HepG2 (cell line): ENCODE data around the gene TALDO1. TPM values are rescaled to one million over a fixed set of nuclear protein-coding genes. Genes with fewer than 3 reads are reported as not detected.
A peak's percentile ranks its signal among the peaks of the same experiment; 100 is the strongest.

Experiments
- ARHGAP35 ChIP-seq: sonication (generic); formaldehyde crosslinking; IDR thresholded peaks from 2 replicates; pipeline ENCODE4 v1.9.0; 2022; ENCODE audit warnings: mild to moderate bottlenecking, inconsistent platforms, moderate library complexity, missing genetic modification reagents, borderline replicate concordance
- ATM ChIP-seq: fragments of 450-650 bp; IDR thresholded peaks from 2 replicates; pipeline ENCODE4 v1.7.1; 2017; ENCODE audit warnings: mild to moderate bottlenecking, borderline replicate concordance
- DMAP1 ChIP-seq: IDR thresholded peaks from 2 replicates; pipeline ENCODE4 v1.6.1; 2016
- KDM2A ChIP-seq: sonication (generic); formaldehyde crosslinking; IDR thresholded peaks from 2 replicates; pipeline ENCODE4 v1.4.0; 2020; ENCODE audit warnings: low read depth, missing genetic modification reagents, borderline replicate concordance
- SRSF9 ChIP-seq: fragments of 200-400 bp; formaldehyde crosslinking; IDR thresholded peaks from 2 replicates; pipeline ENCODE4 v1.6.1; 2018; ENCODE audit warnings: borderline replicate concordance, mild to moderate bottlenecking, low read depth, low read length; ENCODE audit not compliant: insufficient read depth, poor library complexity, severe bottlenecking
- ZFP36 ChIP-seq: fragments of 150-350 bp; IDR thresholded peaks from 2 replicates; pipeline ENCODE4 v1.6.1; 2018; ENCODE audit warnings: borderline replicate concordance, low read length, low read depth; ENCODE audit not compliant: partially characterized antibody
- ZFP37 ChIP-seq: sonication (generic); formaldehyde crosslinking; IDR thresholded peaks from 2 replicates; pipeline ENCODE4 v1.4.0; 2020; ENCODE audit warnings: missing genetic modification reagents, borderline replicate concordance
- ZNF326 ChIP-seq: sonication (generic); formaldehyde crosslinking; IDR thresholded peaks from 2 replicates; pipeline ENCODE4 v1.4.0; 2020; ENCODE audit warnings: missing genetic modification reagents, borderline replicate concordance
- ZNF780A ChIP-seq: sonication (generic); formaldehyde crosslinking; IDR thresholded peaks from 2 replicates; pipeline ENCODE4 v1.8.0; 2022; ENCODE audit warnings: mild to moderate bottlenecking, missing genetic modification reagents, moderate library complexity
- ZNF790 ChIP-seq: sonication (generic); formaldehyde crosslinking; IDR thresholded peaks from 2 replicates; pipeline ENCODE4 v1.8.0; 2022; ENCODE audit warnings: missing genetic modification reagents, mild to moderate bottlenecking, borderline replicate concordance
- polyA plus RNA-seq, 8 experiments: library from polyadenylated mRNA; depleted of rRNA in 3 of 8; stranded (reverse) in 7 of 8; unstranded in 1 of 8; fragments of >200 nt; fragmentation: Illumina TruSeq in 4 of 8; extraction: Trizol in 4 of 8; gene quantifications; 2 replicates each; pipeline versions ENCODE4 v1.2.1 to v1.2.3, GENCODE V29; 2011 to 2016; ENCODE audit warnings: low read depth in 4 of 8, missing spikeins in 1 of 8, mixed read lengths in 1 of 8; ENCODE audit not compliant: insufficient read depth in 1 of 8
- total RNA-seq, 5 experiments: library from RNA; depleted of rRNA; stranded (reverse); fragments of >200 nt; fragmentation: Illumina TruSeq; extraction: Trizol; gene quantifications; 2 replicates each; pipeline ENCODE4 v1.2.3, GENCODE V29; 2016; ENCODE audit warnings: low read depth in 1 of 5
- TF ChIP-seq, protein P1 (sequence below): sonication (generic); formaldehyde crosslinking; conservative IDR thresholded peaks from 2 replicates; pipeline ENCODE4 v1.8.0; 2022; ENCODE audit warnings: mild to moderate bottlenecking, moderate library complexity, missing genetic modification reagents
- TF ChIP-seq, protein P2 (sequence below): sonication (generic); formaldehyde crosslinking; IDR thresholded peaks from 2 replicates; pipeline ENCODE4 v1.4.0; 2020; ENCODE audit warnings: missing genetic modification reagents
- TF ChIP-seq, protein P3 (sequence below): sonication (generic); formaldehyde crosslinking; IDR thresholded peaks from 2 replicates; pipeline ENCODE4 v1.8.0; 2022; ENCODE audit warnings: mild to moderate bottlenecking, missing genetic modification reagents
- TF ChIP-seq, protein P4 (sequence below): sonication (generic); formaldehyde crosslinking; IDR thresholded peaks from 2 replicates; pipeline ENCODE4 v1.8.0; 2022; ENCODE audit warnings: missing genetic modification reagents, mild to moderate bottlenecking, inconsistent platforms, borderline replicate concordance
- TF ChIP-seq, protein P5 (sequence below): sonication (generic); formaldehyde crosslinking; IDR thresholded peaks from 2 replicates; pipeline ENCODE4 v1.4.0; 2020; ENCODE audit warnings: missing genetic modification reagents
- TF ChIP-seq, protein P6 (sequence below): sonication (generic); formaldehyde crosslinking; IDR thresholded peaks from 2 replicates; pipeline ENCODE4 v1.9.0; 2021; ENCODE audit warnings: missing genetic modification reagents, borderline replicate concordance

TALDO1 gene
- total and polyA plus RNA-seq, 2 of the 13 experiments (the other 11 are each of a cell fraction or from before 2014, with no cell fraction given), result 107 to 240 TPM

DNA sequence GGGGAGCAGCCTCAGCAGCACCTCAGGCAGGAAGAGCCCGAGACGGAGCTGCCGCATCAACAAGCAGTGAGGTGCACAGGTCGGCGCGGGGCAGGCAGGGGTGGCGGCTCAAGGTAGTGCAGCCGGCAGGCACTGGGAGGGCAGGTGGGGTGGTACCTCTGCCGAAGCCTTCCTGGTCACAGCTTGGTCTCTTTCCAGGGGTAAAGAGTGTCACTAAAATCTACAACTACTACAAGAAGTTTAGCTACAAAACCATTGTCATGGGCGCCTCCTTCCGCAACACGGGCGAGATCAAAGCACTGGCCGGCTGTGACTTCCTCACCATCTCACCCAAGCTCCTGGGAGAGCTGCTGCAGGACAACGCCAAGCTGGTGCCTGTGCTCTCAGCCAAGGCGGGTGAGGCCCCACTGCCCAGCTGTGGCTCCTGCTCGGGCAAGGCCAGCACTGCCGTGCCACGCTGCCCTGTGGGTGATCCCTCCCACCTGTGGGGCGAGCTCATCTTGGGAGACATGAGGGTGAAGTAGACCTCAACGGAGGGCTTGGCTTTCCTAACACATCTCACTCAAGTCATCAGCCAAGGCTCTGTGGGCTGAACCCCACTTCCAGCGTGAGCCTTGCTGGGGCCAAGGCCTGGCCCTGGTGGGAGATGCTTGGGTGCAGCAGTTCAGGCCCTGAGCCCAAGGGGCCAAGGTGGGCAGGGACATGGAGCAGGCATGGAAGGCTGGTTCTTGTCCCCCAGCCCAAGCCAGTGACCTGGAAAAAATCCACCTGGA lies 16.5 kb downstream of the TALDO1 start (continued):
- TF ChIP-seq, protein P1, sequence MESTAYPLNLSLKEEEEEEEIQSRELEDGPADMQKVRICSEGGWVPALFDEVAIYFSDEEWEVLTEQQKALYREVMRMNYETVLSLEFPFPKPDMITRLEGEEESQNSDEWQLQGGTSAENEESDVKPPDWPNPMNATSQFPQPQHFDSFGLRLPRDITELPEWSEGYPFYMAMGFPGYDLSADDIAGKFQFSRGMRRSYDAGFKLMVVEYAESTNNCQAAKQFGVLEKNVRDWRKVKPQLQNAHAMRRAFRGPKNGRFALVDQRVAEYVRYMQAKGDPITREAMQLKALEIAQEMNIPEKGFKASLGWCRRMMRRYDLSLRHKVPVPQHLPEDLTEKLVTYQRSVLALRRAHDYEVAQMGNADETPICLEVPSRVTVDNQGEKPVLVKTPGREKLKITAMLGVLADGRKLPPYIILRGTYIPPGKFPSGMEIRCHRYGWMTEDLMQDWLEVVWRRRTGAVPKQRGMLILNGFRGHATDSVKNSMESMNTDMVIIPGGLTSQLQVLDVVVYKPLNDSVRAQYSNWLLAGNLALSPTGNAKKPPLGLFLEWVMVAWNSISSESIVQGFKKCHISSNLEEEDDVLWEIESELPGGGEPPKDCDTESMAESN (CRISPR knock-in tag), result 0 out of 2 replicates have a peak, but pooled peaks have one; percentile 34
- TF ChIP-seq ZNF326 (CRISPR knock-in tag) (peak; percentile 65; the same call in 1 of the 2 replicates), ZFP37 (CRISPR knock-in tag) (no peak), ZFP36 (no peak), ZNF780A (no peak), ZNF790 (CRISPR knock-in tag) (no peak), KDM2A (CRISPR knock-in tag) (0 out of 2 replicates have a peak, but pooled peaks have one; percentile 17), ARHGAP35 (CRISPR knock-in tag) (no peak), DMAP1 (CRISPR knock-in tag) (no peak), ATM (no peak), SRSF9 (no peak)
- TF ChIP-seq, protein P2, sequence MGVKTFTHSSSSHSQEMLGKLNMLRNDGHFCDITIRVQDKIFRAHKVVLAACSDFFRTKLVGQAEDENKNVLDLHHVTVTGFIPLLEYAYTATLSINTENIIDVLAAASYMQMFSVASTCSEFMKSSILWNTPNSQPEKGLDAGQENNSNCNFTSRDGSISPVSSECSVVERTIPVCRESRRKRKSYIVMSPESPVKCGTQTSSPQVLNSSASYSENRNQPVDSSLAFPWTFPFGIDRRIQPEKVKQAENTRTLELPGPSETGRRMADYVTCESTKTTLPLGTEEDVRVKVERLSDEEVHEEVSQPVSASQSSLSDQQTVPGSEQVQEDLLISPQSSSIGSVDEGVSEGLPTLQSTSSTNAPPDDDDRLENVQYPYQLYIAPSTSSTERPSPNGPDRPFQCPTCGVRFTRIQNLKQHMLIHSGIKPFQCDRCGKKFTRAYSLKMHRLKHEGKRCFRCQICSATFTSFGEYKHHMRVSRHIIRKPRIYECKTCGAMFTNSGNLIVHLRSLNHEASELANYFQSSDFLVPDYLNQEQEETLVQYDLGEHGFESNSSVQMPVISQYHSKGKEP (CRISPR knock-in tag), result no peak
- TF ChIP-seq, protein P3, sequence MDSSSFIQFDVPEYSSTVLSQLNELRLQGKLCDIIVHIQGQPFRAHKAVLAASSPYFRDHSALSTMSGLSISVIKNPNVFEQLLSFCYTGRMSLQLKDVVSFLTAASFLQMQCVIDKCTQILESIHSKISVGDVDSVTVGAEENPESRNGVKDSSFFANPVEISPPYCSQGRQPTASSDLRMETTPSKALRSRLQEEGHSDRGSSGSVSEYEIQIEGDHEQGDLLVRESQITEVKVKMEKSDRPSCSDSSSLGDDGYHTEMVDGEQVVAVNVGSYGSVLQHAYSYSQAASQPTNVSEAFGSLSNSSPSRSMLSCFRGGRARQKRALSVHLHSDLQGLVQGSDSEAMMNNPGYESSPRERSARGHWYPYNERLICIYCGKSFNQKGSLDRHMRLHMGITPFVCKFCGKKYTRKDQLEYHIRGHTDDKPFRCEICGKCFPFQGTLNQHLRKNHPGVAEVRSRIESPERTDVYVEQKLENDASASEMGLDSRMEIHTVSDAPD (CRISPR knock-in tag), result no peak
- TF ChIP-seq, protein P4, sequence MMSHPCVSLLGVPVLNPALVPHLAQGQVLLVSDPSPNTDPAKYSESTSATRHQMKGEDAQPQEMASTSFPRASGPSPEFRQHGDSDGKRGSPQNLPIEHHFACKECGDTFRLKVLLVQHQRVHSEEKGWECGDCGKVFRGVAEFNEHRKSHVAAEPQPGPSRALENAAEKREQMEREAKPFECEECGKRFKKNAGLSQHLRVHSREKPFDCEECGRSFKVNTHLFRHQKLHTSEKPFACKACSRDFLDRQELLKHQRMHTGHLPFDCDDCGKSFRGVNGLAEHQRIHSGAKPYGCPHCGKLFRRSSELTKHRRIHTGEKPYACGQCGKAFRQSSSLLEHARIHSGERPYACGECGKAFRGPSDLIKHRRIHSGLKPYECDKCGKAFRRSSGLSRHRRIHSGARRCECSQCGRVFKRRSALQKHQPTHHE (CRISPR knock-in tag), result no peak
- TF ChIP-seq, protein P5, sequence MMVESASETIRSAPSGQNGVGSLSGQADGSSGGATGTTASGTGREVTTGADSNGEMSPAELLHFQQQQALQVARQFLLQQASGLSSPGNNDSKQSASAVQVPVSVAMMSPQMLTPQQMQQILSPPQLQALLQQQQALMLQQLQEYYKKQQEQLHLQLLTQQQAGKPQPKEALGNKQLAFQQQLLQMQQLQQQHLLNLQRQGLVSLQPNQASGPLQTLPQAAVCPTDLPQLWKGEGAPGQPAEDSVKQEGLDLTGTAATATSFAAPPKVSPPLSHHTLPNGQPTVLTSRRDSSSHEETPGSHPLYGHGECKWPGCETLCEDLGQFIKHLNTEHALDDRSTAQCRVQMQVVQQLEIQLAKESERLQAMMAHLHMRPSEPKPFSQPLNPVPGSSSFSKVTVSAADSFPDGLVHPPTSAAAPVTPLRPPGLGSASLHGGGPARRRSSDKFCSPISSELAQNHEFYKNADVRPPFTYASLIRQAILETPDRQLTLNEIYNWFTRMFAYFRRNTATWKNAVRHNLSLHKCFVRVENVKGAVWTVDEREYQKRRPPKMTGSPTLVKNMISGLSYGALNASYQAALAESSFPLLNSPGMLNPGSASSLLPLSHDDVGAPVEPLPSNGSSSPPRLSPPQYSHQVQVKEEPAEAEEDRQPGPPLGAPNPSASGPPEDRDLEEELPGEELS, result no peak
- TF ChIP-seq, protein P6, sequence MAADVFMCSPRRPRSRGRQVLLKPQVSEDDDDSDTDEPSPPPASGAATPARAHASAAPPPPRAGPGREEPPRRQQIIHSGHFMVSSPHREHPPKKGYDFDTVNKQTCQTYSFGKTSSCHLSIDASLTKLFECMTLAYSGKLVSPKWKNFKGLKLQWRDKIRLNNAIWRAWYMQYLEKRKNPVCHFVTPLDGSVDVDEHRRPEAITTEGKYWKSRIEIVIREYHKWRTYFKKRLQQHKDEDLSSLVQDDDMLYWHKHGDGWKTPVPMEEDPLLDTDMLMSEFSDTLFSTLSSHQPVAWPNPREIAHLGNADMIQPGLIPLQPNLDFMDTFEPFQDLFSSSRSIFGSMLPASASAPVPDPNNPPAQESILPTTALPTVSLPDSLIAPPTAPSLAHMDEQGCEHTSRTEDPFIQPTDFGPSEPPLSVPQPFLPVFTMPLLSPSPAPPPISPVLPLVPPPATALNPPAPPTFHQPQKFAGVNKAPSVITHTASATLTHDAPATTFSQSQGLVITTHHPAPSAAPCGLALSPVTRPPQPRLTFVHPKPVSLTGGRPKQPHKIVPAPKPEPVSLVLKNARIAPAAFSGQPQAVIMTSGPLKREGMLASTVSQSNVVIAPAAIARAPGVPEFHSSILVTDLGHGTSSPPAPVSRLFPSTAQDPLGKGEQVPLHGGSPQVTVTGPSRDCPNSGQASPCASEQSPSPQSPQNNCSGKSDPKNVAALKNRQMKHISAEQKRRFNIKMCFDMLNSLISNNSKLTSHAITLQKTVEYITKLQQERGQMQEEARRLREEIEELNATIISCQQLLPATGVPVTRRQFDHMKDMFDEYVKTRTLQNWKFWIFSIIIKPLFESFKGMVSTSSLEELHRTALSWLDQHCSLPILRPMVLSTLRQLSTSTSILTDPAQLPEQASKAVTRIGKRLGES (CRISPR knock-in tag), result no peak
